ENCODE measurements around the gene ATF7.

DNA sequence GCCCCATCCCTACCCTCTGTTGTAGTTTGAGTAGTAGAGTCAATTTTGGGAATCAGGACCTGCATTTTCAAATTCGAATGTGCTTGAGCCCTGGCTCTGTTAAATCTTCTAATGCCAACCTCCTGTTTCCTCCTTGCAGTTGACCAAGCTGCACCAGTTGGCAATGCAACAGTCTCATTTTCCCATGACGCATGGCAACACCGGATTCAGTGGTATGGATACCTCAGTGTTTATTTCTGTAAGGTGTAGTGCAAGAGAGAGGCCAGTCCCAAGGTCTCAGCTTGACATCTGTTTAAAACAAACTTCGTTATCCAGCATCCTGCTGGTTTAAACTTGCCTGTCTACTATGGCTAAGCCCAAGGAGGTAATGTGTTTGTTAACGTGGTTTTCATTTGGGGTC lies 159.1 kb downstream of the ATF7 start:
- TF ChIP-seq CTCF (conservative IDR thresholded peaks at IDR 0.05; ENCODE audit: low read depth, low read length) (no peak), EZH2 (IDR thresholded peaks at IDR 0.05; ENCODE audit: borderline replicate concordance, low read depth, low read length, poor library complexity, severe bottlenecking) (no peak)
